GM10248 (cell line): ENCODE measurements around the gene TIMM9.

Source experiments
- CTCF ChIA-PET: fragments of 300-600 bp; sonication (Branson Sonifier 250); formaldehyde crosslinking; extraction: SDS; loops from one replicate; lab custom pipeline; 2021; ENCODE audit warnings: antibody characterized with exemption; lab: Yijun Ruan, JAX
- POLR2A ChIA-PET: fragments of 350-650 bp; sonication (Branson Sonifier 250); formaldehyde crosslinking; extraction: SDS; loops from one replicate; lab custom pipeline; 2020; ENCODE audit warnings: antibody characterized with exemption; lab: Yijun Ruan, JAX
- DNase-seq: peaks from one replicate; pipeline ENCODE4 v3.0.0; 2012; ENCODE audit errors: extremely low spot score
- TF ChIP-seq, protein P1 (sequence below): IDR thresholded peaks from 2 replicates; pipeline ENCODE4 v1.5.1; 2012; ENCODE audit warnings: mild to moderate bottlenecking, low read depth; ENCODE audit errors: extremely low read depth, missing control alignments, control extremely low read depth

Gene TIMM9

DNA sequence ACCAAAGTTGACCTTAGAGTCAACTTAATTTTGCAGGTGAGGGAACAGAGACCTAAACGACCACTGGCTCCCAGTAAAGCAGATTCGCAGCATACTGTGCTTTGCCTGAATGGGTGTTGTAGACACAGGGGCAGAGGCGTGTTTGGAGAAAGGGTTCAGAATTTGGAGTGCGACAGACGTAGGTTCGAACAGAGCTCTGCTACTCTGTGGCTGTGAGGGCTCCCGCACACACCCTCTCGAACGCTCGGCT is 31.8 kb downstream of the TIMM9 start:
- TF ChIP-seq, protein P1, sequence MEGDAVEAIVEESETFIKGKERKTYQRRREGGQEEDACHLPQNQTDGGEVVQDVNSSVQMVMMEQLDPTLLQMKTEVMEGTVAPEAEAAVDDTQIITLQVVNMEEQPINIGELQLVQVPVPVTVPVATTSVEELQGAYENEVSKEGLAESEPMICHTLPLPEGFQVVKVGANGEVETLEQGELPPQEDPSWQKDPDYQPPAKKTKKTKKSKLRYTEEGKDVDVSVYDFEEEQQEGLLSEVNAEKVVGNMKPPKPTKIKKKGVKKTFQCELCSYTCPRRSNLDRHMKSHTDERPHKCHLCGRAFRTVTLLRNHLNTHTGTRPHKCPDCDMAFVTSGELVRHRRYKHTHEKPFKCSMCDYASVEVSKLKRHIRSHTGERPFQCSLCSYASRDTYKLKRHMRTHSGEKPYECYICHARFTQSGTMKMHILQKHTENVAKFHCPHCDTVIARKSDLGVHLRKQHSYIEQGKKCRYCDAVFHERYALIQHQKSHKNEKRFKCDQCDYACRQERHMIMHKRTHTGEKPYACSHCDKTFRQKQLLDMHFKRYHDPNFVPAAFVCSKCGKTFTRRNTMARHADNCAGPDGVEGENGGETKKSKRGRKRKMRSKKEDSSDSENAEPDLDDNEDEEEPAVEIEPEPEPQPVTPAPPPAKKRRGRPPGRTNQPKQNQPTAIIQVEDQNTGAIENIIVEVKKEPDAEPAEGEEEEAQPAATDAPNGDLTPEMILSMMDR = no peak
- ChIA-PET POLR2A (no interaction called here), CTCF (interaction anchor here (0.8 to 5.7 kb wide), 20 partner anchors 9 to 286 kb away, joined by 3 to 33 read pairs (median 6); partner anchors contain the start of gene ARID4A)
- no peak for DNase-seq

DNA sequence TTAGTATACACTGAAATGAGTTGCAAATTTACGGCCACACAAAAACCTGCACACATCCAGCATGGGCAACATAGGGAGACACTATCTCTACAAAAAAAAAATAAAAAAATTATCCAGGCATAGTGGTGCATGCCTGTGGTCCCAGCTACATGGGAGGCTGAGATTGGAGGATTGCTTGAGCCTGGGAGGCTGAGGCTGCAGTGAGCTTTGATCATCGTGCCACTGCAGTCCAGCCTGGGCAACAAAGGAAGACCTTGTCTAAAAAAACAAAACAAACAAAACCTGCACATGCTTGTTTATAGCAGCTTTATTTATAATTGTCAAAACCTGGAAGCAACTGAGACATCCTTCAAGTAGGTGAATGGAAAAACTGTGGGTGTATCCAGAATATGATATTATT is 36.5 kb downstream of the TIMM9 start:
- ChIA-PET POLR2A (no interaction called here), CTCF (interaction anchor here (0.8 kb wide), 1 partner anchor 11 kb away, joined by 3 read pairs; no protein-coding TSS in a partner anchor)
- no peak for DNase-seq
- TF ChIP-seq, protein P1 = no peak

DNA sequence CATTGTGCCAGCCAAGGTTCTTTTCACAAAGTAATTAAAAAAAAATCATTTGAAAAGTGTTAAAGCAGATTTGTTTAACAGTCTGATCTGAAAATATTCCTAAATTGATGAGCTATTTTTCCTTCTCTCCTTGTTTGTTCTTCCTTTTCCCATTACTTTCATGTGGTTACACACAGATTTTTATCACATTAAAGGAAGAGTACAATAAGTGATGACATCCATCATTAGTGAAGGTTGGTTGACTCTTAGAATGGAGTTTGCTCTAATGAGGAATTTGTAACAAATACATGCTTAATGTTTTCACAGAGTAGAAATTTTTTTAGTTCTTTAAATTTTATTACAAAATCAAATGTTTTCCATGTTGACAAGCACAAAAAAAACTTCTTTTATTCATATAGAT is 50.5 kb downstream of the TIMM9 start:
- DNase-seq = no peak
- CTCF ChIA-PET = interaction anchor here (1.5 kb wide), 1 partner anchor 18 kb away, joined by 4 read pairs; the partner anchor contains the start of gene TOMM20L

DNA sequence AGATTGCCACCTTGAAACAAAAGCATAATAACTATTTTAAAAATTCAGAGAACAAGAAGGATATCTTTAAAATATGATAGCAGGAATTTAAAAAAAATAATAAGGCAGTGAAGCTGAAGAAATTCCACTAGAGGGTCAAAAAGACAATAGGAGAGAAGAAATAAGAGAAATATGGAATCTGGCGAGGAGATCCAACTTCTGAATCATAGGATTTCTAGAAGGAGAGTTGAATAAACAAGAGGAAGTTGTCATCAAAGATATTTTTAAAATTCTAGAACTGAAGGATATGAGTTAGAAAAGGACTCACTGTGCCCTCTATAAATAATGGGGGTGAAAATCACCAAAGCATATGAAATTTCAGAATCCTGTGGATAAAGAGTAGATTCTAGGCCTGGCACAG is 58.4 kb downstream of the TIMM9 start:
- ChIA-PET POLR2A (no interaction called here), CTCF (interaction anchor here (0.6 kb wide), 1 partner anchor 12 kb away, joined by 3 read pairs; no protein-coding TSS in a partner anchor)
- TF ChIP-seq, protein P1 = no peak
- no peak for DNase-seq

More for the DNA sequence above, 50.5 kb downstream of the TIMM9 start:
- POLR2A ChIA-PET = no interaction called here
- TF ChIP-seq, protein P1 = no peak

DNA sequence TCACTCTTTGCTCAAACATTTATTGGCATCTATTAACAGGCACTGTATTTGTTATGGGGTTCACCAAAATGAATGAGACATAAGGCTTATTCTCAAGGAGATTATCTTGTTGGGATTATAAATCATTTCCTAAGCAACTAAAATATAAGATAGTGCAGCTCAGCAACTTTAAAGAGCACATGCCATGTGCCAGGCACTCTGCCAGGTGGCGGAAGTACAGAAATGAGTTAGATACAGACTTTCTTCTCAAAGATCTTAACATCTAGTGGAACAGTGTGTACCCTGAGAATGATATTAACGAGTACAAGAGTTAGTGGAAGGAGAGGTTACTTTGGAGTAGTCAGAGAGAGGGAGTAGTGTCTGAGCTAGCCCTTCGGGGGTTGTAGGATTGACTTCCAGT is 60.0 kb downstream of the TIMM9 start:
- ChIA-PET POLR2A (no interaction called here), CTCF (interaction anchor here (1.0 to 2.9 kb wide), 3 partner anchors 22 to 39 kb away, joined by 3 to 12 read pairs (median 3); partner anchors contain the start of gene TOMM20L)
- DNase-seq = no peak
- TF ChIP-seq, protein P1 = no peak

DNA sequence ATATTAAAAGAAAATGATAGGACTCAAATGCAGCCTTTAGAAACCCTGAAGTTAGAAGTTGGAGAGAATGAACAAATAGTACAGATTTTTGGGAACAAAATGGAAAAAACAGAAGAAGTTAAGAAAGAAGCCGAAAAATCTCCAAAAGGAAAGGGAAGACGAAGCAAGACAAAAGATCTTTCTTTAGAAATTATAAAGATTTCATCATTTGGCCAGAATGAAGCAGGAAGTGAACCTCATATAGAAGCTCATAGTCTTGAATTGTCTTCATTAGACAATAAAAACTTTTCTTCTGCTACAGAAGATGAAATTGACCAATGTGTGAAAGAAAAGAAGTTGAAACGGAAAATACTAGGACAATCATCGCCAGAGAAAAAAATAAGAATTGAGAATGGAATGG is 63.0 kb downstream of the TIMM9 start:
- ChIA-PET CTCF (interaction anchor here (1.7 to 4.4 kb wide), 2 partner anchors 12 to 32 kb away, joined by 7 to 15 read pairs; partner anchors contain the start of gene TOMM20L), POLR2A (no interaction called here)
- no peak for DNase-seq
- TF ChIP-seq, protein P1 = no peak
